Measurements from ENCODE around the gene CEACAM16.
"Not testable (repeated sequence)": the region's sequence is repeated elsewhere in the genome, so short reads cannot be mapped to it uniquely, and the experiment has no call there.

The CEACAM16 gene

GRCh38 chr19:44677019-44677811, 21.7 kb upstream of the CEACAM16 start:
- no peak for DNase-seq (ENCODE audit: low read depth in 2 of 2)

- no peak for DNase-seq (ENCODE audit: low read depth in 2 of 2)
Observed at GRCh38 chr19:44680536-44680935, 18.4 kb upstream of the CEACAM16 start.

GRCh38 chr19:44681992-44682790, 16.8 kb upstream of the CEACAM16 start:
- DNase-seq (ENCODE audit: low read depth in 2 of 2) = no peak

GRCh38 chr19:44682807-44683206, 16.1 kb upstream of the CEACAM16 start:
- DNase-seq (ENCODE audit: low read depth in 2 of 2) = no peak

- no peak for DNase-seq (ENCODE audit: low read depth in 2 of 2)
Observed at GRCh38 chr19:44683434-44684210, 15.3 kb upstream of the CEACAM16 start.

GRCh38 chr19:44684396-44684795, 14.6 kb upstream of the CEACAM16 start:
- DNase-seq (ENCODE audit: low read depth in 2 of 2) = not testable (repeated sequence)

- no peak for DNase-seq (ENCODE audit: low read depth in 2 of 2)
Observed at GRCh38 chr19:44684892-44685863, 13.8 kb upstream of the CEACAM16 start.

GRCh38 chr19:44685877-44686276, 13.1 kb upstream of the CEACAM16 start:
- DNase-seq (ENCODE audit: low read depth in 2 of 2) = no peak

GRCh38 chr19:44686896-44687295, 12.1 kb upstream of the CEACAM16 start:
- no peak for DNase-seq (ENCODE audit: low read depth in 2 of 2)

- DNase-seq (ENCODE audit: low read depth in 2 of 2) = no peak
Observed at GRCh38 chr19:44687888-44688287, 11.1 kb upstream of the CEACAM16 start.

GRCh38 chr19:44689290-44690130, 9.4 kb upstream of the CEACAM16 start:
- DNase-seq (ENCODE audit: low read depth in 2 of 2) = peak; percentile 47 to 74

- no peak for DNase-seq (ENCODE audit: low read depth in 2 of 2)
Observed at GRCh38 chr19:44690131-44690440, 8.9 kb upstream of the CEACAM16 start.

GRCh38 chr19:44692379-44692721, 6.6 kb upstream of the CEACAM16 start:
- no peak for DNase-seq (ENCODE audit: low read depth in 2 of 2)

GRCh38 chr19:44694184-44694579, 4.8 kb upstream of the CEACAM16 start:
- no peak for DNase-seq (ENCODE audit: low read depth in 2 of 2)

GRCh38 chr19:44696939-44697669, 1.8 kb upstream of the CEACAM16 start:
- DNase-seq (ENCODE audit: low read depth in 2 of 2) = no peak

GRCh38 chr19:44697670-44698034, 1.3 kb upstream of the CEACAM16 start:
- no peak for DNase-seq (ENCODE audit: low read depth in 2 of 2)

GRCh38 chr19:44700547-44700946, 1.6 kb downstream of the CEACAM16 start:
- DNase-seq (ENCODE audit: low read depth in 2 of 2) = no peak

- DNase-seq (ENCODE audit: low read depth in 2 of 2) = no peak
Observed at GRCh38 chr19:44701228-44701627, 2.3 kb downstream of the CEACAM16 start.

- no peak for DNase-seq (ENCODE audit: low read depth in 2 of 2)
Observed at GRCh38 chr19:44702551-44703176, 3.7 kb downstream of the CEACAM16 start.
